Stimulated activated memory B cell treated with anti-CD40 and anti-IgM and Interleukin-4, amounts not matched to agents 10 μg/mL and 1 μg/mL and 100 μg/mL, for 72 hours (primary cell): ENCODE data around the gene MCIDAS.

ENCODE experiments used
- ATAC-seq: fragments of 150-1000 bp; cut with Tn5 transposase; 2 replicates; pipeline ENCODE4 v1.10.0; 2021
- H3K27ac Mint-ChIP-seq: one replicate; pipeline ENCODE4 v1.8.0; 2022; ENCODE audit warnings: mild to moderate bottlenecking, mixed read lengths
- H3K27me3 Mint-ChIP-seq: one replicate; pipeline ENCODE4 v1.8.0; 2022; ENCODE audit warnings: mixed read lengths
- H3K36me3 Mint-ChIP-seq: one replicate; pipeline ENCODE4 v1.8.0; 2022; ENCODE audit warnings: mixed read lengths
- H3K4me1 Mint-ChIP-seq: one replicate; pipeline ENCODE4 v1.8.0; 2022; ENCODE audit warnings: mixed read lengths
- H3K4me3 Mint-ChIP-seq: one replicate; pipeline ENCODE4 v1.8.0; 2022; ENCODE audit warnings: mild to moderate bottlenecking, moderate library complexity, mixed read lengths
- H3K9me3 Mint-ChIP-seq: one replicate; pipeline ENCODE4 v1.8.0; 2022; ENCODE audit warnings: mixed read lengths

The MCIDAS gene

GRCh38 chr5:55226934-55227663 is at the start of gene MCIDAS:
Gene MCIDAS (minus strand): TSS chr5:55227315. CDS start chr5:55227138, 177 bp downstream.
- Mint-ChIP-seq H3K4me3 (peak within 1 kb of the TSS; percentile 67), H3K27ac (no peak within 1 kb of the TSS), H3K9me3 (no peaks in the 10 kb centered on the region), H3K36me3 (no peaks in the 10 kb centered on the region), H3K4me1 (peaks cover 48% of the 10 kb centered on the region), H3K27me3 (peaks cover 94% of the 10 kb centered on the region)
- peak; percentile 34 for ATAC-seq

- no peak for ATAC-seq
- no peaks in the 10 kb centered on the region for H3K4me1 Mint-ChIP-seq
- no peak overlapping the region for H3K4me3 Mint-ChIP-seq
- no peaks in the 10 kb centered on the region for H3K9me3 Mint-ChIP-seq
- no peak overlapping the region for H3K27ac Mint-ChIP-seq
- H3K27me3 Mint-ChIP-seq = no peaks in the 10 kb centered on the region
- H3K36me3 Mint-ChIP-seq = peaks cover 67% of the 10 kb centered on the region
Measured at GRCh38 chr5:55276771-55277170, 49.7 kb upstream of the MCIDAS start.

- Mint-ChIP-seq H3K4me3 (no peak overlapping the region), H3K27me3 (no peaks in the 10 kb centered on the region), H3K27ac (no peak overlapping the region), H3K4me1 (no peaks in the 10 kb centered on the region), H3K36me3 (peaks cover 43% of the 10 kb centered on the region), H3K9me3 (no peaks in the 10 kb centered on the region)
- no peak for ATAC-seq
Measured at GRCh38 chr5:55258339-55258738, 31.2 kb upstream of the MCIDAS start.

- Mint-ChIP-seq H3K4me3 (no peak overlapping the region), H3K9me3 (no peaks in the 10 kb centered on the region), H3K4me1 (no peaks in the 10 kb centered on the region), H3K27me3 (no peaks in the 10 kb centered on the region), H3K36me3 (peaks cover 29% of the 10 kb centered on the region), H3K27ac (no peak overlapping the region)
- no peak for ATAC-seq
Measured at GRCh38 chr5:55254802-55255201, 27.7 kb upstream of the MCIDAS start.

GRCh38 chr5:55250064-55250463 is 22.9 kb upstream of the MCIDAS start:
- Mint-ChIP-seq H3K27ac (no peak overlapping the region), H3K36me3 (peaks cover 11% of the 10 kb centered on the region), H3K4me3 (no peak overlapping the region), H3K9me3 (peaks cover 5% of the 10 kb centered on the region), H3K4me1 (no peaks in the 10 kb centered on the region), H3K27me3 (no peaks in the 10 kb centered on the region)
- no peak for ATAC-seq

- ATAC-seq = no peak
- Mint-ChIP-seq H3K27ac (no peak overlapping the region), H3K36me3 (no peaks in the 10 kb centered on the region), H3K4me3 (no peak overlapping the region), H3K9me3 (peaks cover 3% of the 10 kb centered on the region), H3K27me3 (no peaks in the 10 kb centered on the region), H3K4me1 (no peaks in the 10 kb centered on the region)
Measured at GRCh38 chr5:55241746-55242145, 14.6 kb upstream of the MCIDAS start.

GRCh38 chr5:55236800-55237199 is 9.7 kb upstream of the MCIDAS start:
- peaks cover 30% of the 10 kb centered on the region for H3K27me3 Mint-ChIP-seq
- H3K4me1 Mint-ChIP-seq = peaks cover 21% of the 10 kb centered on the region
- no peak for ATAC-seq
- no peak overlapping the region for H3K4me3 Mint-ChIP-seq
- H3K36me3 Mint-ChIP-seq = no peaks in the 10 kb centered on the region
- no peaks in the 10 kb centered on the region for H3K9me3 Mint-ChIP-seq
- no peak overlapping the region for H3K27ac Mint-ChIP-seq

- Mint-ChIP-seq H3K27me3 (peaks cover 56% of the 10 kb centered on the region), H3K4me1 (peaks cover 33% of the 10 kb centered on the region), H3K9me3 (no peaks in the 10 kb centered on the region), H3K4me3 (peak overlapping the region; percentile 84), H3K36me3 (no peaks in the 10 kb centered on the region), H3K27ac (no peak overlapping the region)
- ATAC-seq = no peak
Measured at GRCh38 chr5:55234121-55234700, 7.1 kb upstream of the MCIDAS start.

GRCh38 chr5:55232985-55233928 is 6.1 kb upstream of the MCIDAS start, which contains the start of gene CCNO:
Gene CCNO (minus strand): TSS chr5:55233608. CDS start chr5:55233523, 85 bp downstream.
- ATAC-seq = peak; percentile 80
- Mint-ChIP-seq H3K27ac (peak within 1 kb of the TSS; percentile 33), H3K4me1 (peaks cover 33% of the 10 kb centered on the region), H3K27me3 (peaks cover 65% of the 10 kb centered on the region), H3K9me3 (no peaks in the 10 kb centered on the region), H3K36me3 (no peaks in the 10 kb centered on the region), H3K4me3 (peak within 1 kb of the TSS; percentile 84)

- H3K27me3 Mint-ChIP-seq = peaks cover 74% of the 10 kb centered on the region
- no peaks in the 10 kb centered on the region for H3K36me3 Mint-ChIP-seq
- H3K9me3 Mint-ChIP-seq = no peaks in the 10 kb centered on the region
- H3K4me1 Mint-ChIP-seq = peaks cover 39% of the 10 kb centered on the region
- H3K27ac Mint-ChIP-seq = peak overlapping the region; percentile 33
- peak overlapping the region; percentile 84 for H3K4me3 Mint-ChIP-seq
- ATAC-seq = no peak
Measured at GRCh38 chr5:55232271-55232984, 5.3 kb upstream of the MCIDAS start.

GRCh38 chr5:55231919-55232270 is 4.8 kb upstream of the MCIDAS start:
- peak overlapping the region; percentile 33 for H3K27ac Mint-ChIP-seq
- no peak for ATAC-seq
- peaks cover 39% of the 10 kb centered on the region for H3K4me1 Mint-ChIP-seq

GRCh38 chr5:55231029-55231918 is 4.2 kb upstream of the MCIDAS start:
- peak overlapping the region; percentile 33 for H3K27ac Mint-ChIP-seq
- peak overlapping the region; percentile 84 for H3K4me3 Mint-ChIP-seq
- no peaks in the 10 kb centered on the region for H3K36me3 Mint-ChIP-seq
- H3K27me3 Mint-ChIP-seq = peaks cover 79% of the 10 kb centered on the region
- H3K4me1 Mint-ChIP-seq = peaks cover 41% of the 10 kb centered on the region
- no peaks in the 10 kb centered on the region for H3K9me3 Mint-ChIP-seq
- no peak for ATAC-seq

More at GRCh38 chr5:55231919-55232270, 4.8 kb upstream of the MCIDAS start:
- H3K4me3 Mint-ChIP-seq = peak overlapping the region; percentile 84
- no peaks in the 10 kb centered on the region for H3K9me3 Mint-ChIP-seq
- peaks cover 75% of the 10 kb centered on the region for H3K27me3 Mint-ChIP-seq
- no peaks in the 10 kb centered on the region for H3K36me3 Mint-ChIP-seq

GRCh38 chr5:55230086-55230629 is 3.0 kb upstream of the MCIDAS start:
- Mint-ChIP-seq H3K27me3 (peaks cover 88% of the 10 kb centered on the region), H3K9me3 (no peaks in the 10 kb centered on the region), H3K27ac (no peak overlapping the region), H3K36me3 (no peaks in the 10 kb centered on the region), H3K4me3 (no peak overlapping the region), H3K4me1 (peaks cover 45% of the 10 kb centered on the region)
- no peak for ATAC-seq
